SK-N-SH (cell line): ENCODE results near the gene FRMPD4.

Experiments used
- CTCF ChIP-seq: fragments of 200-600 bp; sonication (generic); IDR thresholded peaks from 2 replicates; pipeline ENCODE4 v1.6.1; 2017; ENCODE audit warnings: antibody characterized with exemption, mild to moderate bottlenecking, moderate library complexity
- EP300 ChIP-seq, 2 experiments: IDR thresholded peaks; 2 replicates each; pipeline versions ENCODE4 v1.4.0 to v1.6.1; 2012; ENCODE audit warnings: borderline replicate concordance in 1 of 2, low read depth in 1 of 2, low read length in 1 of 2
- GABPA ChIP-seq: IDR thresholded peaks from 2 replicates; pipeline ENCODE4 v1.4.0; 2012; ENCODE audit warnings: low read depth, mild to moderate bottlenecking
- MAX ChIP-seq: IDR thresholded peaks from 2 replicates; pipeline ENCODE4 v1.4.0; 2012; ENCODE audit warnings: low read depth
- MEF2A ChIP-seq: IDR thresholded peaks from 2 replicates; pipeline ENCODE4 v1.4.0; 2012; ENCODE audit warnings: low read depth, borderline replicate concordance
- POLR2AphosphoS5 ChIP-seq: IDR thresholded peaks from 2 replicates; pipeline ENCODE4 v1.6.1; 2012; ENCODE audit warnings: low read depth, low read length
- RAD21 ChIP-seq: IDR thresholded peaks from 2 replicates; pipeline ENCODE4 v1.6.1; 2012; ENCODE audit warnings: mild to moderate bottlenecking, low read length
- TAF1 ChIP-seq: IDR thresholded peaks from 2 replicates; pipeline ENCODE4 v1.6.1; 2012; ENCODE audit warnings: low read depth, mild to moderate bottlenecking, low read length, moderate library complexity, borderline replicate concordance
- TEAD4 ChIP-seq: IDR thresholded peaks from 2 replicates; pipeline ENCODE4 v1.4.0; 2012; ENCODE audit warnings: mild to moderate bottlenecking, borderline replicate concordance; ENCODE audit not compliant: insufficient read depth
- TF ChIP-seq, protein P1 (sequence below): fragments of 150-350 bp; IDR thresholded peaks from 2 replicates; pipeline ENCODE4 v1.6.1; 2017; ENCODE audit warnings: antibody characterized with exemption, low read length, low read depth, borderline replicate concordance
- TF ChIP-seq, protein P2 (sequence below): IDR thresholded peaks from 2 replicates; pipeline ENCODE4 v1.6.1; 2012; ENCODE audit warnings: mild to moderate bottlenecking, low read depth, low read length, moderate library complexity

DNA sequence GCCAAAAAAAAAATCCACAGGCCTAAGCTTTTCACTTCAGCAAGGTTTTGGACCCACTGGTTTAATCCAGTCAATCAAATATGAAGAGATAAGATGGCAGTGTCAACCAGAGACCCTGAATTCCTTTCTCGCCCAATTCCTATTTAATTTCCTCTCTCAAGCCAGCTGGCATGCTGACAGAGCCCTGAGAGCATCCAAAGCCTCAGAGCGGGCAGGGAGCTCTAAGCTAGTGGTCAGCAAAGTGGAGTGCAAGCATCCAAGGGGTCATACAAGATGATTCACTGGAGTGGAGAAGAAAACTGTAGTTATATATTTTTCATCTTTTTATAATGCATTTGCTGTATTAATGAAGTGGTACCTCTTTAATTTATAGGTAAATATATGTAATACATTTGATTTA, 615.1 kb downstream of the FRMPD4 start:
- TF ChIP-seq CTCF (no peak), POLR2AphosphoS5 (no peak), GABPA (no peak), MEF2A (no peak), TEAD4 (no peak), MAX (no peak), TAF1 (no peak), RAD21 (no peak), EP300 (IDR thresholded peaks at IDR 0.05; ENCODE audit: borderline replicate concordance in 1 of 2, low read depth in 1 of 2, low read length in 1 of 2) (no peak)
- TF ChIP-seq, protein P1, sequence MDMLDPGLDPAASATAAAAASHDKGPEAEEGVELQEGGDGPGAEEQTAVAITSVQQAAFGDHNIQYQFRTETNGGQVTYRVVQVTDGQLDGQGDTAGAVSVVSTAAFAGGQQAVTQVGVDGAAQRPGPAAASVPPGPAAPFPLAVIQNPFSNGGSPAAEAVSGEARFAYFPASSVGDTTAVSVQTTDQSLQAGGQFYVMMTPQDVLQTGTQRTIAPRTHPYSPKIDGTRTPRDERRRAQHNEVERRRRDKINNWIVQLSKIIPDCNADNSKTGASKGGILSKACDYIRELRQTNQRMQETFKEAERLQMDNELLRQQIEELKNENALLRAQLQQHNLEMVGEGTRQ, result no peak
- TF ChIP-seq, protein P2, sequence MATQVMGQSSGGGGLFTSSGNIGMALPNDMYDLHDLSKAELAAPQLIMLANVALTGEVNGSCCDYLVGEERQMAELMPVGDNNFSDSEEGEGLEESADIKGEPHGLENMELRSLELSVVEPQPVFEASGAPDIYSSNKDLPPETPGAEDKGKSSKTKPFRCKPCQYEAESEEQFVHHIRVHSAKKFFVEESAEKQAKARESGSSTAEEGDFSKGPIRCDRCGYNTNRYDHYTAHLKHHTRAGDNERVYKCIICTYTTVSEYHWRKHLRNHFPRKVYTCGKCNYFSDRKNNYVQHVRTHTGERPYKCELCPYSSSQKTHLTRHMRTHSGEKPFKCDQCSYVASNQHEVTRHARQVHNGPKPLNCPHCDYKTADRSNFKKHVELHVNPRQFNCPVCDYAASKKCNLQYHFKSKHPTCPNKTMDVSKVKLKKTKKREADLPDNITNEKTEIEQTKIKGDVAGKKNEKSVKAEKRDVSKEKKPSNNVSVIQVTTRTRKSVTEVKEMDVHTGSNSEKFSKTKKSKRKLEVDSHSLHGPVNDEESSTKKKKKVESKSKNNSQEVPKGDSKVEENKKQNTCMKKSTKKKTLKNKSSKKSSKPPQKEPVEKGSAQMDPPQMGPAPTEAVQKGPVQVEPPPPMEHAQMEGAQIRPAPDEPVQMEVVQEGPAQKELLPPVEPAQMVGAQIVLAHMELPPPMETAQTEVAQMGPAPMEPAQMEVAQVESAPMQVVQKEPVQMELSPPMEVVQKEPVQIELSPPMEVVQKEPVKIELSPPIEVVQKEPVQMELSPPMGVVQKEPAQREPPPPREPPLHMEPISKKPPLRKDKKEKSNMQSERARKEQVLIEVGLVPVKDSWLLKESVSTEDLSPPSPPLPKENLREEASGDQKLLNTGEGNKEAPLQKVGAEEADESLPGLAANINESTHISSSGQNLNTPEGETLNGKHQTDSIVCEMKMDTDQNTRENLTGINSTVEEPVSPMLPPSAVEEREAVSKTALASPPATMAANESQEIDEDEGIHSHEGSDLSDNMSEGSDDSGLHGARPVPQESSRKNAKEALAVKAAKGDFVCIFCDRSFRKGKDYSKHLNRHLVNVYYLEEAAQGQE, result no peak
